Bone marrow (tissue), 2 donors: ENCODE measurements around the gene GAS2.
A peak's percentile ranks its signal among the peaks of the same experiment; 100 is the strongest.

ENCODE experiments used
- DNase-seq, 2 donors: peaks; one replicate each; lab custom pipeline; 2025; lab: John Stamatoyannopoulos, UW

The GAS2 gene

GRCh38 chr11:22728600-22729389 is 62.4 kb downstream of the GAS2 start:
- peak in 1 of 2 donors; percentile 34 for DNase-seq

- no peak for DNase-seq
Observed at GRCh38 chr11:22730319-22730718, 63.9 kb downstream of the GAS2 start.

DNA sequence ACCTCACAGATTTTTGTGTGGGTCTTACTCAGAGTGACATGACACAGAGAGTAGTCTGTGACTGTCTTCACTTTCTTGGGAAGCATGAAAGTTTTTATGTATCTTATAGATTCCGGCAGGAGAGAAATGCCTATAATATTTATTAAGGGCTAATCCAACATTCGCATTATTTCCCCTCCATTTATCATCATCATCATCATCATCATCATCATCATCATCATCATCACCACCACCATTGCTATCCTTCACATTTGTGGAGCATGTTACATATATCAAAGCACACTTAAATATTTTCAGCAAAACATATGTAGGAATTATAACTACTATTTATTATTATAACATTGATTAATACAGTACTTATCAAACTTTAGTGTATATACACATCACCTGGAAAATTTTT is 66.2 kb downstream of the GAS2 start:
- DNase-seq, result no peak

- DNase-seq, result no peak
Observed at GRCh38 chr11:22733475-22734248, 67.3 kb downstream of the GAS2 start.

GRCh38 chr11:22734628-22735345 is 68.4 kb downstream of the GAS2 start:
- DNase-seq, result peak in 1 of 2 donors; percentile 47

GRCh38 chr11:22742157-22742613 is 75.8 kb downstream of the GAS2 start:
- peak in 1 of 2 donors; percentile 30 for DNase-seq

- no peak for DNase-seq
Observed at GRCh38 chr11:22749536-22749935, 83.1 kb downstream of the GAS2 start.

GRCh38 chr11:22752908-22753310 is 86.5 kb downstream of the GAS2 start:
- peak in 1 of 2 donors; percentile 73 for DNase-seq

GRCh38 chr11:22753416-22753815 is 87.0 kb downstream of the GAS2 start:
- no peak for DNase-seq

GRCh38 chr11:22761066-22761465 is 94.7 kb downstream of the GAS2 start:
- no peak for DNase-seq

DNA sequence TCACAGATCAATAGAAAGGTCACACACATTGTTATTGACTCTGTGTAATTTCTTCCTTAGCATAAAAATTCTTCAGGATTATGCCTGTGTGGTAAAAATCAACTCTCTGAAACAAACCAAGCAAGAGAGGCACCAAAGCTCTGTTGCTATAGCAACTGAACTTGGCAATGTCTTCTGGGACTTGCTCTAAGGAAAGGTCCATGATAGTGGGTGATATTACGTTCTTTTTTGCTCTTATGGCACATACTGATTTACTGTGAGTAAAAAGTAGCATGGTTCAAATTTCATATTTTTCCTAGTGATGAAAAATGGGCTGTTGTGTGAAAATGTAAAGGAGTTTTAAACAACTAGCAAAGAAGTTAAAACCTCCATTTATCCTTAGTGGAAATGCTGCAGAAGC is 96.8 kb downstream of the GAS2 start:
- no peak for DNase-seq

DNA sequence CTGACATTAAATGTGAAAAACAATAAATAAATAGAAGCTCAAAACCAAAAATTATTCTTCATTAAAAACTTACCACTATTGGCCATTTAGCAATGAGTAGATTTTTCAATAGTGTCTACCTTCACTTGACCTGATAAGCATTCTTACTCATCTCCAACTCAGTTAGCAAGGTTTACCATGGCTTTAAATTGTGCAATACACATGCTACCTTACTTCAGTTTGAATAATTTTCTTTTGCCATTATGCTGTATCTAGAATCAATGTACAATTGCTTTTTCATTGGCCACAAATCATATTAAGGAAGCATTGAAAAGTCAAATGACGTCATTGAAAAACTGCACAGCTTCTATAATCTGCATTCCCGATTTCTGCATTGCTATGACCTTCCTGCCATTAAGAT is 98.3 kb downstream of the GAS2 start:
- no peak for DNase-seq

DNA sequence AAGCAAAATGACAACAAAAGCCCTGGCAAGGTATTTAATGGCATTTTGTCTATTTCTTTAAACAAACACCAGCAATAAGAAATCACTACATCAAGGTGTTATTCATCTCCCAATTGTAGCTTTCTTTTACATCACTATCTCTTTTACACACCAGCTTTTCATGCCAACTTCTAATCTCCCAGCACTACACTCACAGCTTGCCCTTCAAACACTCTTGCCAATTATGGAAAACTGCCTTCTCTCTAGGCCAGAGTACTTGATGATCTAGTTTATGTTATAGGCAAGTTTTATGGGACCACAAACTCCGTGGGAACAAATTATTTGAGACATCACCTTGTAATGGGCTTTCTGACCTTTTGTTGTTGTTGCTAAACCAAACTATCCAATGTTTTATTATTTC is 101.9 kb downstream of the GAS2 start:
- no peak for DNase-seq

DNA sequence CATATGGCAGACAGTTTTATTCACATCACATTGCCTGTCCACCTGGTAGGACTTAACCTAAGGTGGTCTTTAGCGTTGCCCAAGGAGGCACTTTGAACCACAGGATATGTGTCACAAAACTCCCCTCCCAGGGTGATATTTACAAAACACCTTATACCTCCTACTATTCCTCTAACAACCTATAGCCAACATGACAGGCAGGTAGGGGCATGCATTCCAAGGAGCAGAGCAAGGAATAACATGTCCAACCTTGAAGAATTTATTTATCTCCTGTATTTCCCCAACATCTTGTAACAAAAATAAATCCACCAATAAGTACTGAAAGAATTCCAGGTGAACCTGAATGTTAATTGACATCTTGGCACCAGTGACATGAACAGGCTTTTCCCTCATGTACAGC is 102.7 kb downstream of the GAS2 start:
- no peak for DNase-seq

- peak in 1 of 2 donors; percentile 36 for DNase-seq
Observed at GRCh38 chr11:22774716-22775115, 108.3 kb downstream of the GAS2 start.

- DNase-seq, result no peak
Observed at GRCh38 chr11:22775248-22775647, 108.8 kb downstream of the GAS2 start.

DNA sequence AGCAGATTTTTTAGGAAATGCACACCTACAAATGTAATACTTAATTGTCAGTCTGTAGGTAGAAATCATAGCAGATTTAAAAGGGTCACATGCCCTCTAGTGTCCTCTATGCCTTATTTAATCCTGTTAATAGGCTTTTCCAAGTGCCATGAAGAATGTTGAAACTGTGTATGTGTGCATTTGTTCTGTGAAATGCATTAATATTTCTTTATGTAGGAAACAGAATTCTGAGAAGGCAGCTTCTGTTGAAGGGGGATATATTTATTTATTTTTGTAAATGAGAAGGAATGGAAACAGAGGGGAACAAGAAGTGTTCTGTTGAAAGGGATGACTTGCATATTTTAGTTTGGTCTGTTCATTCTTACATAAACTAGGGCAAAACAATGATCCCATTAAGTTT is 112.2 kb downstream of the GAS2 start:
- peak in 1 of 2 donors; percentile 34 for DNase-seq

- no peak for DNase-seq
Observed at GRCh38 chr11:22779850-22780249, 113.4 kb downstream of the GAS2 start.

GRCh38 chr11:22780952-22781593 is 114.7 kb downstream of the GAS2 start:
- no peak for DNase-seq

DNA sequence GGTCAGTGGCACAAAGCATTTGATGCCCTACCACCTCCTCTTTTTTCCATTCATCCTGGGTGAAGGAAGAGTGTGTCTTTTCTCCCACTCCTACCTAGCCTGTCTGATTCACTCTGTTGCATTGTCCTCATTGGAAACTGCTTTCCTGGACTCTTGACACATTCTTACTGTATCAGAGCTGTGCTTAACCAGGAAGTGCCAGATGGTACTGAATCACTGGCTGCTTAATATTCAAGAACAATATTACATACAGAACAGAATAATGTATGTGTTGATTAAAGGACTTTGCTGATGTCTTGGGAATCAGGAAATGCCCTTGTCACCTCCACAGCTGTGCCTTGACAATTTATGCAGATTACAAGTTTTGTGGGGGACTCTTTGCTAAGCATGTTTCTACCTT is 118.8 kb downstream of the GAS2 start:
- no peak for DNase-seq

DNA sequence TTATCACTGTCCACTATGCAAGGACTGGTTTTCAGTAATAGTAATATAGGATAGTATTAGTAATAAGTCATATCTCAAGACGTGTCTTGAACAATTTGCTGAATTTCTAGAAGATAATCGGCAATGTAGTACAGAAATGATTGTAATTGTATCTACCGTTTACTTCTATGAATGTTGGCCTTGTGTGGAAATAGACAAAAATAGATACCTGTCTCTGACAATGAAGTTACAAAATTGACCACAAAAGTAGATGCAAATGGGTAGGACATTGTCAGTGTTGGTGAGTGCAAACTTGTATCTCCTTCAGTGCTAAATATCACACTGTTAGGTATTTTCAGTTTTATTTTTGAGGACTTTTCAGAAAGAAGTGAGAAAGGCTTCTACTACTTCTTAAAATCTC is 120.1 kb downstream of the GAS2 start:
- DNase-seq, result no peak

GRCh38 chr11:22787055-22787454 is 120.6 kb downstream of the GAS2 start:
- DNase-seq, result no peak
